Kidney capillary endothelial cell (primary cell): Measurements from ENCODE around the gene JOSD2.

Experiments used
- DNase-seq: peaks from one replicate; pipeline ENCODE4 v3.0.0-alpha.2; 2018; ENCODE audit warnings: low spot score

JOSD2 gene

DNA sequence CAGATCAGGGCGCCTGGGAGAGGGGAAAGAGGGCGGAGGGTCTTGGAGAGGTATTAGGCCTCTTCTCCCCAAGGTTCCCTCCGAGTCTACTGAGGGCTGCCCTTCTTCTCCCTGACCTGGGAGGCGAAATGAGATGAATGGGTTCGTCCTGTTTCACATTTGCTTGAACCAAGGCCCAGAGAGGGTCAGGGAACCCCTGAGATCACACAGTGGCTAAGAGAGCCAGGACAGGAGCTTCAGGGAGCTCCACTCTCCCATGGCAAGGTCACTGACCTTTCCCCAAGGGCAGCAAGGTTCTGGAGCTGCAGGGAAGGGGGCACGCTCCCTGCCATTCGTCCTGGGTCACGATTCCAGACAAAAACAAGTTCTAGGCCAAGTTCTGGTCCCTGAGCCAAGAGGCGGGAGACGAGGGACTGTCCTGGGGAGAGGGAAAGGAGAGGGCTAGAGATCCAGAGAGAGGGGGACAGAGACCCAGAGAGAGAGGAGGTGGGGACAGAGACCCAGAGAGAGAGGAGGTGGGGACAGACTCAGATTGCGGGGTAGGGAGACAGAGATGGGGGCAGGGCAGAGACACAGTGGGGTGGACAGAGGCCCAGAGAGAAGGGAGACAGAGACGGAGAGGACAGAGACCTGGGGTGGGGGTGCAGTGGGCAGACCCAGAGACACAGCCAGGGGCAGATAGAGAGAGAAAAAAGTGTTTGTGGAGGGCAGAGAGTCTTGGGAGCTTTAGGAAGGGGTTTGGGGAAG, 2.2 kb upstream of the JOSD2 start:
- no peak for DNase-seq

DNA sequence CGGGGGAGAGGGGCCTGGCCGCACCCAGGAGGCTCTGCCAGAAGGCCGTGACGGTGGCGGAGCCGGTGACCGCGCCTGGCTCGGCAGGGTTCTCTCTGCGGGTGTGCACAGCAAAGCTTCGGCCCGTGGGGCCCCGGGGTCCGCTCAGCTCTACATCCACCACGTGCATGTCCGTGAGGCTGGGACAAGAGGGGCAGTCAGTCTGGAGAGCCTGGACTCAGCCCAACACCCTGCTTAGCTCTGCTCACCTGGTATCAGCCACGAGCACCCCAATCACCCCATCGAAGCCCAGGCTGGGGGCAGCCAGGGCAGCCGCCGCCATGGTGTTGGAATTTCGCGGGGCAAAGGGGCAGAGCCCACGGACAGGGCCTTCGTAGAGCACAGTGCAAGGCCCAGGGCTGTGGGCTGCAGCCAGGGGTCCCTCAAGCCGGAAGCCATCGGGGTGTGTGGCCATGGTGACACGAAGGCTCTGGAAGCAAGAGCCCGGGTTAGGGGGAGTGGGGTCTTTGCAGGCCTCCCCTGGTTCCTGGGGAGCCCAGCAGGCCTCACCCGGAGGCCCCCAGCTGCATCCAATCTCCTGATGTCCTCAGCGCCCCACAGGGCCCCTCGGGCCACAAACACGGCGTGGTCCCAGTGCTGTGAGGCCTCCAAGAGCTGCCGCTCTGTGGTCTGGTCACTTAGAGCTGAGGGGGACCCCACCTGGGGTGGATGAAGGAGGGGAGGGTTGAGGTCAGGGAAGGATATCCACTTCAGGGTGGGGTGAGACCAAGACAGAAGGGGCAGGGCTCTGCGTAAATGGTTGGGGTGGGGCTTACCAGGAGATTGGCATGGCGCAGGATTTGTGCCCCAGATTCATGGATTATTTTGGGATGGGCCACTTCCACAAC, 1.4 kb upstream of the JOSD2 start:
- DNase-seq, result no peak

GRCh38 chr19:50510700-50511068, 307 bp downstream of the JOSD2 start:
- no peak for DNase-seq

GRCh38 chr19:50510121-50510670, 795 bp downstream of the JOSD2 start:
- DNase-seq, result no peak

- no peak for DNase-seq
Observed at GRCh38 chr19:50509366-50509765, 1.6 kb downstream of the JOSD2 start.

- DNase-seq, result no peak
Observed at GRCh38 chr19:50508843-50509190, 2.2 kb downstream of the JOSD2 start.

GRCh38 chr19:50507376-50507775, 3.6 kb downstream of the JOSD2 start:
- DNase-seq, result no peak

- DNase-seq, result no peak
Observed at GRCh38 chr19:50506700-50507099, 4.3 kb downstream of the JOSD2 start.

DNA sequence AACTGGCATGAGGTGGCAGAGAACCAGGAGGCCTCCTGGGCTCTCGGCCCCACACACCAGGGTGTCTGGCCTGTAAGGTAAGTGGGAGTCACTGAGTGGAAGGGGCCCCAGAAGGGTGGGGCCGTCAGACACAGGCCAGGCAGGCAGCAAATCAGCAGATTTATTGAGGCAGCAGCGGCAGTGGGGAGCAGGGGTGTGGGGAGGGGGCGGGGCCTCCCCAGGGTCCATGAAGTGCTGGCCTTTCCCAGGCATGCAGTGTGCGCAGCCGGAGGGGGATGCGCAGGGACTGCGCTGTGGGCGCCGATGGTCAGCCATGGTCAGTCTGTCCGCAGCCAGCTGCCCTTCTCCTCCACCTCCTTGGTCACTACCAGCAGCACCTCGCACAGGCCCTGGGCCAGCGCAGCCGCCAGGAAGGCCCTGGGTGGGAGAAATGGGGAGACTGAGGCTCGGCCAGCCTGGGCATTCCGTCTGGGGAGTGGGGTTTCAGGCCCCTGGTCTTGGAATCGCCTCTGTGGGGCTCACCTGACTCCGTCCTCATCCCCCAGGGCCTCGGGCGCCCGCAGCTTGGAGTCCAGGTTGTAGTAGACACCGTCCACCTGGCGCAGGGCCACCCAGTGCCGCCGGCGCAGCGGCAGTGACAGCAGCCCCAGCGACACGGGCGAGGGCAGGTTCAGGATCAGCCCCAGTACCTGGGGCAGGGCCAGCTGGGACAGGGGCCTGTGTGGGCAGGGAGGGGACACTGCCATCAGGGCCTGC, 5.0 kb downstream of the JOSD2 start:
- DNase-seq, result no peak

- DNase-seq, result no peak
Observed at GRCh38 chr19:50501568-50502475, 9.2 kb downstream of the JOSD2 start.

DNA sequence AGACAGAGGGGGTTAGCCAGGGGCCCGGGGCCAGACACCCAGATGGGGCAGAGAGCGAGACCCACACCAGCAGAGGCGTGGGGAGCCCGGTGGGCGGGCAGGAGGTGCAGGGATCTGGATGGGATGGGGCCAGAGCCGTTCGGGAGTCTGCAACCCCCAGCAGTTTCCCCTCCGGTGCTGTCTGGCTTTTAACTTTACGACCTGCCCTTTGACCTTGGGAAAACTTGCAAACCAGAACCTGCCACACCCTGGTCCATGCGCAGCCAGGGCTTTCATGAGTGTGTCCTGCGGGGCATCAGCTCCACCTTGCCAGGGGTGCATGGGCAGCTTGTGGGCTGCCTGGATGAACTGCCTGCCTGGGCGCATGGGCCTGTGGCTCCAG, 9.8 kb downstream of the JOSD2 start:
- DNase-seq, result no peak

DNA sequence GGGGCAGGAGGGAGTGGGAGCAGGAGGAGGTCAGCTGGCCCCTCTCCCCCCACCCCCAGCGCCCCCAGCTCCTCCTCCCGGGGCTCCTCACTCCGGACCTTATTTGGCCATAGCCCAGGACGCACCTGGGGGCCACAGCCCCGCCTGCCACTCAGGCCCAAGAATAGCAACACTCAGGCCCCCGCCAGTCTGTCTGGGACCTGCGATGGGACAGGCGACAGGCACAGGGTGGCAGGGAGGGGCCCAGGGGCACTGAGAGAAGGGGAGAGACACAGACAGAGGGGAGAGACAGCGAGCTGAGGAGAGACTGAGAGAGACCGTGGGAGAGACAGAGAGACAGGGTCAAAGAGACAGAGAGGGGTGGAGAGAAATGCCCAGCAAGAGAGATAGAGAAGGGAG, 10.2 kb downstream of the JOSD2 start:
- no peak for DNase-seq

DNA sequence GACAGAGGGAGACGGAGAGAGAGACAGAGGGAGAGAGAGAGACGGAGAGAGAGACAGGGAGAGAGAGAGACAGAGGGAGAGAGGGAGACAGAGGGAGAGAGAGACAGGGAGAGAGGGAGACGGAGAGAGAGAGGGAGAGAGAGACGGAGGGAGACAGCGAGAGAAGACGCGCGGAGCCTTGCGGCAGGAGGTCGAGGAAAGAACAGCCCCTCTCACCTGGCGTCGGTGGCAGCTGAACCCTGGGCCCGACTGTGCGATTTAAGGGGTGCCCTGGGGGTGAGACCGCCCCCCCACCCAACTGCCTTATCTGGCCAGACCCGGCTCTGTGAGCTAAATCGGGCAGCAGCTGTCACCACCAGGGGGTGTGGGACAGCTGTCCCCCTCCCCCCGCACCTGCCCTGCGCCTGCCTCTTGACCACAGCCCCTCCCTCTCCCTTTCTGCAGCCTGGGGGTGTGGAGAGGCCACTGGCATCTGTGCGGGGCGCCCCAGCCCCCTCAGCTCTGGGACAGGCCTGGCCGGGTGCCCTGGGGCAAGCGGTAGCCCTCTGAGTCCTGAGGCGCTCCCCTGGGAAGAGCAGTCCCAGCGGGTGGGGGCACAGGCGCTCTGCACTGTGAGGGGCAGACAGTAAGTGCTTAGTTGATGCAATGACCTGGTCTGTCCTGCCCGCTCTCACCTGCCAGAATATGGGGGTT, 10.8 kb downstream of the JOSD2 start:
- no peak for DNase-seq

DNA sequence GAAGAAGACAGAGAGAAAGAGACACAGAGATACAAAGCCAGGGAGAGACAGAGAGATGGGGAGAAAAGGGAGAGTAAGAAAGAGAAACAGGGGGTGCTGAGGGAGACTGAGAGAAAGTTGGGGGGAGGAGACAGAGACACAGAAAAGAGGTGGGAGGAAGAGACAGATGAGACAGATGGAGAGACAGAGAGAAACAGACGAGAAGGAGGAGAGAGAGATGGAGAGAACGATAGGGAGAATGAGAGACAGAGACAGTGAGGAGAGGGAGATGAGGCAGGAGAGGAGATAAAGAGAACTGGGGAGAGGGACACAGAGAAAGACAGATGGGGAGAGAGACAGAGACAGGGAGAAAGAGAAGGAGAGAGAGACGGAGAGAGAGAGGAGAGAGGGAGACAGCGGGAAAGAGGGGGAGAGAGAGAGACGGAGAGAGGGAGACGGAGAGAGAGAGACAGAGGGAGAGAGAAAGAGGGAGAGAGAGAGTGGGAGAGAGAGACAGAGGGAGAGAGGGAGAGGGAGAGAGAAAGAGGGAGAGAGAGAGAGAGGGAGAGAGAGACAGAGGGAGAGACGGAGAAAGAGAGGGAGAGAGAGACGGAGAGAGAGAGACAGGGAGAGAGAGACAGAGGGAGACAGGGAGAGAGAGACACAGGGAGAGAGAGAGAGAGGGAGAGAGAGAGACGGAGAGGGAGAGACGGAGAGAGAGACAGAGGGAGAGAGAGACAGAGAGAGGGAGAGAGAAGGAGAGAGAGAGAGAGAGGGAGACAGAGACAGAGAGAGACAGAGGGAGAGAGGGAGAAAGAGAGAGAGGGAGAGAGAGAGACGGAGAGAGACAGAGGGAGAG, 12.6 kb downstream of the JOSD2 start:
- no peak for DNase-seq

GRCh38 chr19:50497022-50497405, 14.0 kb downstream of the JOSD2 start:
- no peak for DNase-seq

DNA sequence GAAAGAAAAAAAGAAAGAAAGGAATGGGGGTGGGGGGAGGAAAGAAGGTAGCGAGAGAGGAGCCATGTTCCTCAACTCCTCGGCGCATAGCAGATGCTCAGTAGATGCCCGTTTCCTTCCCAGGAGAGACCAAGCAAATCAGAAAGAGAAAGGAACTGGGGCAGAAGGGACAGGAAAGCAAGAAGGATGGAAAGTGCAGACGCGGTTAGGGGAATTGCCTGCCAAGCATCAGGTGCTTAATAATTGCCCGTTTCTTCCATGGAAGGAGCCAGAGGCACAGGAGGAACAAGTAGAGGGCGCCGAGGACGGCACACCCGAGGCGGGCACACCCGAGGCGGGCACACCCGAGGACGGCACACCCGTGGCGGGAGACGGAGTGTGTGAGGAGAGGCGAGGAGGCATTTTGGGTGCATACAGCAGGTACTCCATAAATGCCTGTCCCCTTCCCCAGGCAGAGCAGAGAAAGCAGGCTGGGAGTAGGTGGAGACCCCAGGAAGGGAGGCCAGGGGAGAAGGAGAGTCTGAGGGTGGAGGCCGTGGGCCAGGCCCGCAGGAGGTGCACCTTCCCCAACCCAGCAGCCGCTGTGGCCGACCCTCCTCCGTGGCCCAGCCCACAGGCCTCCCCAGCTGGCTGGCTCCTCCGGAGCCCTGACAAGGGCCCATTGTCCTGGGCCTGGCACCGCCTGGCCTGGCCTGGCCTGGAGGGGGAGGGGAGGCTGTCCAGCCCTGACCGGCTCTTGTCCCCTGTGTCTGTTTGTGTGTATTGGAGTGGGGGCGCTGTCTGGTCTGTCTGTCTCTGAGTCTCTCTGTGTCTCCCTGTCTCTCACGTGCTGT, 14.6 kb downstream of the JOSD2 start:
- DNase-seq, result no peak

DNA sequence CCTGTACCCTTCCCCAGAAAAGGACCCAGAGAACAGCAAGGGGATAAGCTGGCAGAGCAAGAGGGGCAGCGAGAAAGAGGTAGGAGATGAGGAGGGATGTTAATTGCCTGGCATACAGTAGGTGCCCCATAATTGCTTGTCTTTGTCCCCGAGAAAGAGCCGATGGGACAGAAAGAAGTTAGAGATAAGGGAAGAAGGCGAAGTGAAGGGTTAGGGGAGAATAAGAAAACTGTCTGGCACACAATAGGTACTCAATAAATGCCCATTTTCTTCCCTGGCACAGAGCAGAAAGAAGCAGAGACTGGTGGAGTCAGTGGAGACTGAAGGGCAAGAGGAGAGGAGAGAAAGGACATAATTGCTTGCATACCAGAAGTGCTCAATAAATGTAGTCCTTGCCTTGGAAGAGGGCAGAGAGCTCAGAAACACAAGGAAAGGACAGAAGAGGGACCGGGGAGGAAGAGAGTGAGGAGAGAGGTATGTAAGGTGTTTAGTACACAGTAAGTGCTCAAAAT, 15.9 kb downstream of the JOSD2 start:
- DNase-seq, result no peak

DNA sequence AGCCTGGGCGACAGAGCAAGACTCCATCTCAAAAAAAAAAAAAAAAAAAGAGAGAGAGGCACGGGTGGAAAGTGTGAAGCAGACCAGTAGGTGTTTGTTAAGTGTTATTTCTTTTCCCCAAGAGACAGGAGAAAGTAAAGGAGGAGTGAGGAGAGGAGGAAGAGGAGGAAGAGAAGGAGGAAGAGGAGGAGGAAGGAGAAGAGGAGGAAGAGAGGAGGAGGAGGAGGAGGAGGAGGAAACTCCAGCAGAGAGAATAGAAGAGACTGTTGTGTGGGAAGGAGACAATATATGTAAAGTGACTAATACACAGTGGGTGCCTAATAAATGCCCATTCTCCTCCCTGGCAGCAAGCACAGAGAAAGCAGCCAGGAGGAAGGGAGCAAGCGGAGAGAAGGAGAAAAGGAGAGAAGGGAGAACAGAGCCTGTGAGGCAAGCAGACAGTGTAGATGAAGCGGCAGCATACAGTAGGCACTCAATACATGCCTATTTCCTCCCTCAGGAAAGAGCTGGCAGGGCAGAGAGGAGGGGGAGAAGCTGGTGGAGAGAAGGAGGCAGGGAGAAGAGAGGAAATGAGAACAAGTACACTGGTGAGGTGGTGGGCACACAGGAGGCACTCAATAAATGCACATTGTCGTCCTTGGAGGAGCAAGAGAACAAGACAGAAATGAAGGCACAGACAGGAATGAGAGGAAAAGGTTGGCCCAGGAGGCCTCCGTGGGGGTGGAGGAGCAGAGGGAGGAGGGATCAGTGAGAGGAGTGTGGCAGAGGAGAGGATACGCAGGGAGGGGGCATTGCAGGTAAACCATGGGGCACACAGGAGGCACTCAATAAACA, 16.6 kb downstream of the JOSD2 start:
- DNase-seq, result no peak
